ENCODE measurements around the gene NEDD9.

NEDD9 gene

GRCh38 chr6:11210386-11211138, 21.9 kb downstream of the NEDD9 start (continued):
- TF ChIP-seq HOXA7 (CRISPR knock-in tag; IDR thresholded peaks at IDR 0.05; ENCODE audit: borderline replicate concordance) (no peak), ZNF366 (tag by site-specific recombination; conservative IDR thresholded peaks at IDR 0.05) (peak; percentile 72), ZNF843 (tag by site-specific recombination; IDR thresholded peaks at IDR 0.05) (no peak), ZNF398 (tag by site-specific recombination; IDR thresholded peaks at IDR 0.05) (0 out of 2 replicates have a peak, but pooled peaks have one; percentile 16)

- POLR2A ChIA-PET = interaction anchor here (1.9 kb wide), 1 partner anchor 23 kb away, joined by 6 read pairs; the partner anchor contains the start of gene NEDD9
- Histone ChIP-seq H3K9me3 (ENCODE audit: control insufficient read depth, insufficient read depth, low read depth, low read length) (no peaks in the 10 kb centered on the region), H3K27ac (ENCODE audit: extremely low read depth, low read depth, low read length) (no peak overlapping the region), H3K4me3 (ENCODE audit: low read depth, low read length) (no peak overlapping the region), H3K4me1 (ENCODE audit: control insufficient read depth, insufficient read depth, low read length) (peaks cover 4% of the 10 kb centered on the region), H3K36me3 (ENCODE audit: control insufficient read depth in 2 of 2, insufficient read depth in 1 of 2, low read length in 2 of 2) (peaks cover 0 to 10% of the 10 kb centered on the region in 2 experiments; a peak in 2 of 3 replicates)
- TF ChIP-seq ZBTB20 (tag by site-specific recombination; IDR thresholded peaks at IDR 0.05) (peak; percentile 50), ZSCAN30 (tag by site-specific recombination; IDR thresholded peaks at IDR 0.05) (no peak)
- CTCF ChIA-PET = interaction anchor here (0.5 to 1.1 kb wide), 5 partner anchors 12 to 805 kb away, joined by 3 to 4 read pairs (median 3); no protein-coding TSS in a partner anchor
Measured at GRCh38 chr6:11209906-11210305, 22.6 kb downstream of the NEDD9 start.

DNA sequence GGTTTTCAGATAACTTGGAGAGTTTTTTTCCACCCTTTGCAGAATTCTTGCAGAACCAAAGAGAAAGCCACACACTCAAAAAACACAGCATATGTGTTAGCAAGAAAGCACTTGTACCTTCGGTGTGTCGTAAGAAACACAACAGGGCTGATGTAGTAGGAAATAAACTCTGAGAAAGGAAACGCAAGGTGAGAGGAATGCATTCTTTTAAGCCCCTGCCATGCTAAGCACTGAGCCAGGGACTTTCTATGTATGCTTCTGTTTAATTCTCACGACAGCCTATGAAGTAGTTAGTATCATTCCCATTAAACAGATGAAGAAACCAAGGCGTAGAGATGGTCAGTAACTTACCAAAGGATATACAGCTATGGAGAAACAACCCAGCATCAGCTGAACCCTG, 23.1 kb downstream of the NEDD9 start:
- ChIA-PET CTCF (interaction anchor here (0.7 to 1.1 kb wide), 3 partner anchors 66 to 806 kb away, joined by 3 to 4 read pairs (median 3); no protein-coding TSS in a partner anchor), POLR2A (interaction anchor here (1.9 kb wide), 1 partner anchor 23 kb away, joined by 6 read pairs; the partner anchor contains the start of gene NEDD9)
- no peaks in the 10 kb centered on the region for H3K9me3 ChIP-seq (ENCODE audit: control insufficient read depth, insufficient read depth, low read depth, low read length)
- no peak for TF ChIP-seq ZNF221 (tag by site-specific recombination; IDR thresholded peaks at IDR 0.05; ENCODE audit: borderline replicate concordance)
- no peak for TF ChIP-seq ZNF26 (tag by site-specific recombination; IDR thresholded peaks at IDR 0.05)
- H3K27ac ChIP-seq (ENCODE audit: extremely low read depth, low read depth, low read length) = no peak overlapping the region
- H3K36me3 ChIP-seq (ENCODE audit: control insufficient read depth in 2 of 2, insufficient read depth in 1 of 2, low read length in 2 of 2) = peaks cover 0 to 10% of the 10 kb centered on the region in 2 experiments; a peak in 2 of 3 replicates
- no peak overlapping the region for H3K4me3 ChIP-seq (ENCODE audit: low read depth, low read length)
- peaks cover 4% of the 10 kb centered on the region for H3K4me1 ChIP-seq (ENCODE audit: control insufficient read depth, insufficient read depth, low read length)

GRCh38 chr6:11208854-11209253, 23.6 kb downstream of the NEDD9 start:
- H3K9me3 ChIP-seq (ENCODE audit: control insufficient read depth, insufficient read depth, low read depth, low read length) = no peaks in the 10 kb centered on the region
- H3K4me3 ChIP-seq (ENCODE audit: low read depth, low read length) = no peak overlapping the region
- H3K4me1 ChIP-seq (ENCODE audit: control insufficient read depth, insufficient read depth, low read length) = peaks cover 4% of the 10 kb centered on the region
- ChIA-PET POLR2A (interaction anchor here (1.9 kb wide), 1 partner anchor 24 kb away, joined by 6 read pairs; the partner anchor contains the start of gene NEDD9), CTCF (interaction anchor here (0.7 to 2.6 kb wide), 3 partner anchors 53 to 287 kb away, joined by 3 to 16 read pairs (median 3); no protein-coding TSS in a partner anchor)
- no peak overlapping the region for H3K27ac ChIP-seq (ENCODE audit: extremely low read depth, low read depth, low read length)
- TF ChIP-seq ZNF146 (tag by site-specific recombination; IDR thresholded peaks at IDR 0.05) (no peak), ZNF148 (tag by site-specific recombination; IDR thresholded peaks at IDR 0.05; ENCODE audit: borderline replicate concordance) (no peak), ZNF792 (tag by site-specific recombination; IDR thresholded peaks at IDR 0.05) (no peak)
- TF ChIP-seq, protein P1, sequence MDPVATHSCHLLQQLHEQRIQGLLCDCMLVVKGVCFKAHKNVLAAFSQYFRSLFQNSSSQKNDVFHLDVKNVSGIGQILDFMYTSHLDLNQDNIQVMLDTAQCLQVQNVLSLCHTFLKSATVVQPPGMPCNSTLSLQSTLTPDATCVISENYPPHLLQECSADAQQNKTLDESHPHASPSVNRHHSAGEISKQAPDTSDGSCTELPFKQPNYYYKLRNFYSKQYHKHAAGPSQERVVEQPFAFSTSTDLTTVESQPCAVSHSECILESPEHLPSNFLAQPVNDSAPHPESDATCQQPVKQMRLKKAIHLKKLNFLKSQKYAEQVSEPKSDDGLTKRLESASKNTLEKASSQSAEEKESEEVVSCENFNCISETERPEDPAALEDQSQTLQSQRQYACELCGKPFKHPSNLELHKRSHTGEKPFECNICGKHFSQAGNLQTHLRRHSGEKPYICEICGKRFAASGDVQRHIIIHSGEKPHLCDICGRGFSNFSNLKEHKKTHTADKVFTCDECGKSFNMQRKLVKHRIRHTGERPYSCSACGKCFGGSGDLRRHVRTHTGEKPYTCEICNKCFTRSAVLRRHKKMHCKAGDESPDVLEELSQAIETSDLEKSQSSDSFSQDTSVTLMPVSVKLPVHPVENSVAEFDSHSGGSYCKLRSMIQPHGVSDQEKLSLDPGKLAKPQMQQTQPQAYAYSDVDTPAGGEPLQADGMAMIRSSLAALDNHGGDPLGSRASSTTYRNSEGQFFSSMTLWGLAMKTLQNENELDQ (tag by site-specific recombination; IDR thresholded peaks at IDR 0.05; ENCODE audit: low read depth) = no peak
- H3K36me3 ChIP-seq (ENCODE audit: control insufficient read depth in 2 of 2, insufficient read depth in 1 of 2, low read length in 2 of 2) = peaks cover 0 to 10% of the 10 kb centered on the region in 2 experiments; a peak in 2 of 3 replicates
